ENCODE measurements around the gene FBXL7.

FBXL7 gene

DNA sequence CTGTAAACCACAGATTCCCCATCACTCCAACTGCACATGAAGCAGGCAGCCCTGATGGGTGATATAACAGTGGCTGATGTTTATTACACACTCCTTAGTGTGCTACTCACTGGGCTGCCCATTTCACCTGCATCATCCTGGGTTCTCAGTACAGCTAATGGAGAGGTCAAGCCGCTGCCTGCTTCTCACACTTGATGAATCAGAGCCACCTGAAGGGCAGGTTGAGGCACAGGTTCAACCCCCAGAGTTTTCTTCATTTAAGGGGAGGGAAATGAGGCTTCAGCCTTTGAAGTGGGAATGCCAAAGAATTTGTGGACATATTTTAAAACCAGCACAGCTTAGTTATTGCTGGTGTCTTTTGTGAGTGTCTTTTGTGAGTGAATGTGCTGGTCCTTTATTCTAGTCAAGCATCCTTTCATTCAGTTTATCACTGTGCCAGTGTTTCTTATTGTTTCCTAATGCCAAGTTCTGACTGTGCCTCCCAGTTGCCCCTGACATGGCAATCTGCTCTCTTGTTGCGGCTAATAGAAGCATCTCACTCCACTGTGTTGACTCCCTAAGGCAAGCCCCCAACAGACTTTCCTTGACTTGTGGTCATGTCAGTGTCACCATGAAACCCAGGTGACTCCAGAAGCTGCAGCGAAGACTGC, 109.2 kb downstream of the FBXL7 start:
- H3K36me3 ChIP-seq (ENCODE audit: control insufficient read depth, insufficient read depth, low read length) = no peaks in the 10 kb centered on the region
- H3K4me3 ChIP-seq (ENCODE audit: low read length) = no peak overlapping the region
- no peak overlapping the region for H3K9ac ChIP-seq (ENCODE audit: low read length)
- no peaks in the 10 kb centered on the region for H3K4me1 ChIP-seq (ENCODE audit: control insufficient read depth, insufficient read depth, low read length)
- no peaks in the 10 kb centered on the region for H3K27me3 ChIP-seq (ENCODE audit: control insufficient read depth, insufficient read depth, low read length)
- no peaks in the 10 kb centered on the region for H3K9me3 ChIP-seq (ENCODE audit: control insufficient read depth, low read length)

DNA sequence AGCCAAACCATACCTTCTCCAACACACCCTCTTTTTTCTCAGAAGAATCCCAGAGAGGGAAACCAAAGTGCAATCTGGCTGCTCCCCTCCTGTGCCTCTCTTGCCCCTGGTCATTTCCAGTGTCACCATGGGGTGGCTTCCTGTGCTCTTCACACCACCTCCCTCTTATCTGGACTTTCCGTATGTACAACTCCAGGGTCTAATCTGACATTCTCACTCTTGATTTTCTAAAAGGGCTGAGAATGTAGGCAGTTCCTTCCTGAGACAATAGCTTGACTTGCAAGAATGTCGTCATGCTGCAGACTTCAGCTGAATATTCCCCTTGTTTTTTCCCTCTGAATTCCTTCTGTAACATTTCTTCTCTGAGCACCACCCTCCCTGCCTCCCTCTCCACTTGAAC, 110.2 kb downstream of the FBXL7 start:
- Histone ChIP-seq H3K27me3 (ENCODE audit: control insufficient read depth, insufficient read depth, low read length) (no peaks in the 10 kb centered on the region), H3K9me3 (ENCODE audit: control insufficient read depth, low read length) (no peaks in the 10 kb centered on the region), H3K36me3 (ENCODE audit: control insufficient read depth, insufficient read depth, low read length) (no peaks in the 10 kb centered on the region), H3K9ac (ENCODE audit: low read length) (no peak overlapping the region), H3K4me1 (ENCODE audit: control insufficient read depth, insufficient read depth, low read length) (no peaks in the 10 kb centered on the region), H3K4me3 (ENCODE audit: low read length) (no peak overlapping the region)

GRCh38 chr5:15611008-15611407, 111.0 kb downstream of the FBXL7 start:
- Histone ChIP-seq H3K9ac (ENCODE audit: low read length) (no peak overlapping the region), H3K4me3 (ENCODE audit: low read length) (no peak overlapping the region), H3K27me3 (ENCODE audit: control insufficient read depth, insufficient read depth, low read length) (no peaks in the 10 kb centered on the region), H3K36me3 (ENCODE audit: control insufficient read depth, insufficient read depth, low read length) (no peaks in the 10 kb centered on the region), H3K9me3 (ENCODE audit: control insufficient read depth, low read length) (no peaks in the 10 kb centered on the region), H3K4me1 (ENCODE audit: control insufficient read depth, insufficient read depth, low read length) (no peaks in the 10 kb centered on the region)

DNA sequence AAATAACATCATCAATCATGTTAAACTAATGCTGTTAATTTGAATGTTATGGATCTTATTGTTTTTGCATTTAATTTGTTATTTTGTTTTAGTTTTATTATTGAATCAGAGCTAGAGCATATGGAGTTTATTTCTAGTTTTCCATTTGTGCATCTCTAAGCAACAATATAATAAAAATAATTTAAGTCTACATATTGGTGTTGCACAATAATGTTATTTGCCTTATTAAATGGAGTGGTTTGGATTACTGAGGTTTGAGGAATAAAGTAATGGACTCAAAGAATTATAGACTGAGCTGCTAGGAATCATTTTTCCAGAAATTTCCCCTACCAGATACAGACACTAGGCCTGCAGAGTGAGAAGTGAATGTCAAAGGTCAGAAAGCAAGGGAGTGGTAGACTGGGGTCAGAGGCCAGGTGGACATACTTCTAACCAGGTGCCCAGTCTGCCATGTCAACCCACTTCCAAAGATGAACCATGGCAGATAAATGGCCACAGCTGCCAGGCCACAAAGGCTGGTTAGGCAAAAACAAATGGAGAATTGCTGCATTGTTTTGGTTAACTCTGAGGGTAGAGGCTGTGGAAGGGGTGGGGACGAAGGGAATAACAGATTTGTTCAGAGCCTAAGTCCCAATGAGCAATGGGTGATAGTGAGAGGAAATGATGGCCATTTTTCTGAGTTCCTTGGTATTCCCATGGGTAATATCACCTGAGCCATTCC, 113.1 kb downstream of the FBXL7 start:
- no peaks in the 10 kb centered on the region for H3K4me1 ChIP-seq (ENCODE audit: control insufficient read depth, insufficient read depth, low read length)
- no peaks in the 10 kb centered on the region for H3K27me3 ChIP-seq (ENCODE audit: control insufficient read depth, insufficient read depth, low read length)
- no peaks in the 10 kb centered on the region for H3K36me3 ChIP-seq (ENCODE audit: control insufficient read depth, insufficient read depth, low read length)
- no peak overlapping the region for H3K4me3 ChIP-seq (ENCODE audit: low read length)
- no peaks in the 10 kb centered on the region for H3K9me3 ChIP-seq (ENCODE audit: control insufficient read depth, low read length)
- no peak overlapping the region for H3K9ac ChIP-seq (ENCODE audit: low read length)

DNA sequence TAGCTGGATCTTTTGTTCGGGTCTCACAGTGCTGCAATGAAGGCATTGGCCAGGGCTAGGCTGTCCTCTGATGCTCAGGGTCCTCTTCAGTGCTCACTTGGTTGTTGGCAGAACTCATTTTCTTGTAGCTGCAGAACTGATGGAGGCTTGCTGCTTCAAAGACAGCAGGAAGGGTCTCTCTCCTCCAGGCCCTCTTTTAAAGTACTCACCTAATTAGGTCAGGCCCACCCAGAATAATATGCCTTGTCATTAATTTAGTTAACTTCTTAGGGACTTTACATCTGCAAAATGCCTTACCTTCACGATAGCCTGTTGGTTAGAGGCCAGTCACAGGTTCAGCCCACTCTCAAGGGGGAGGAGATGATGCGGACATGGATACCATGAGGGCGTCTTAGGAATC, 114.7 kb downstream of the FBXL7 start:
- Histone ChIP-seq H3K9me3 (ENCODE audit: control insufficient read depth, low read length) (no peaks in the 10 kb centered on the region), H3K4me1 (ENCODE audit: control insufficient read depth, insufficient read depth, low read length) (no peaks in the 10 kb centered on the region), H3K9ac (ENCODE audit: low read length) (no peak overlapping the region), H3K27me3 (ENCODE audit: control insufficient read depth, insufficient read depth, low read length) (no peaks in the 10 kb centered on the region), H3K36me3 (ENCODE audit: control insufficient read depth, insufficient read depth, low read length) (no peaks in the 10 kb centered on the region), H3K4me3 (ENCODE audit: low read length) (no peak overlapping the region)

DNA sequence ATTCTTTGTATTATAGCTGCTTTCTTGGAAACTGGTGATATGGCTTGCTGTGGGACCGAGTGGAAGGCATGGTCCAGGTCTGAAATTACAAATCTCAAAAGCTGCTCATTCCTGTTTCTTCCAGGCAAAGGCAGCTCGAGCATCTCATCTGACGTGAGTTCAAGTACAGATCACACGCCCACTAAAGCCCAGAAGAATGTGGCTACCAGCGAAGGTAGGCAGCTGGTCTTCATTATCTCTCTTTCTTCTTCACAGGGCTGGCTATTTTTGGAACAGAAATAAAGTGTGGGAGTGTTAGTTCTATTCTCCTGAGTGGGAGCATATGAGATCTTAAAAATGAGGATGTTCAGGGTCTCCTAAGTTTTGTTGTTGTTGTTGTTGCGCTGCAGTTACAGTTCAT, 115.9 kb downstream of the FBXL7 start:
- Histone ChIP-seq H3K9ac (ENCODE audit: low read length) (no peak overlapping the region), H3K9me3 (ENCODE audit: control insufficient read depth, low read length) (no peaks in the 10 kb centered on the region), H3K4me3 (ENCODE audit: low read length) (no peak overlapping the region), H3K36me3 (ENCODE audit: control insufficient read depth, insufficient read depth, low read length) (no peaks in the 10 kb centered on the region), H3K27me3 (ENCODE audit: control insufficient read depth, insufficient read depth, low read length) (no peaks in the 10 kb centered on the region), H3K4me1 (ENCODE audit: control insufficient read depth, insufficient read depth, low read length) (no peaks in the 10 kb centered on the region)

GRCh38 chr5:15618938-15619337, 119.0 kb downstream of the FBXL7 start:
- Histone ChIP-seq H3K27me3 (ENCODE audit: control insufficient read depth, insufficient read depth, low read length) (no peaks in the 10 kb centered on the region), H3K4me3 (ENCODE audit: low read length) (no peak overlapping the region), H3K9me3 (ENCODE audit: control insufficient read depth, low read length) (no peaks in the 10 kb centered on the region), H3K4me1 (ENCODE audit: control insufficient read depth, insufficient read depth, low read length) (no peaks in the 10 kb centered on the region), H3K9ac (ENCODE audit: low read length) (no peak overlapping the region), H3K36me3 (ENCODE audit: control insufficient read depth, insufficient read depth, low read length) (no peaks in the 10 kb centered on the region)

DNA sequence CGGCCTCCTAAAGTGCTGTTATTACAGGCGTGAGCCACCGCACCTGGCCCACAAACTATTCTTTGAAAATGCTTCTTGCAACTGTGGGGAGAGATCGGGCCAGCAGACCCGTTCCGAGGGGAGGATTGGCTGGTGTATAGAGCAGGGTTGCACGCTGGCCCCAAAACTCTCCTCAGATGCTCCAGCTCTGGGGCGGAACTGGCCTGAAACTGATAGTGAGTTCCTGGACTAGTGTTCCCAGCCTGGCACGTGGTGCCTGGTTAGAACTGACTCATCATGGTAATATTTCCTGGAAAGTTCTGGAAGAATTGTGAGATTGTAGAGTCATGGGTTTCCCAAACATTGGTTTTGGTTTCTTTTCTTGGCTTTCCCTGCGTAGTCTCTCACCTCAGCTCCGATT, 120.5 kb downstream of the FBXL7 start:
- H3K9ac ChIP-seq (ENCODE audit: low read length) = no peak overlapping the region
- no peaks in the 10 kb centered on the region for H3K27me3 ChIP-seq (ENCODE audit: control insufficient read depth, insufficient read depth, low read length)
- H3K9me3 ChIP-seq (ENCODE audit: control insufficient read depth, low read length) = no peaks in the 10 kb centered on the region
- H3K4me3 ChIP-seq (ENCODE audit: low read length) = no peak overlapping the region
- H3K36me3 ChIP-seq (ENCODE audit: control insufficient read depth, insufficient read depth, low read length) = no peaks in the 10 kb centered on the region
- H3K4me1 ChIP-seq (ENCODE audit: control insufficient read depth, insufficient read depth, low read length) = no peaks in the 10 kb centered on the region

- no peak overlapping the region for H3K4me3 ChIP-seq (ENCODE audit: low read length)
- H3K27me3 ChIP-seq (ENCODE audit: control insufficient read depth, insufficient read depth, low read length) = no peaks in the 10 kb centered on the region
- no peaks in the 10 kb centered on the region for H3K4me1 ChIP-seq (ENCODE audit: control insufficient read depth, insufficient read depth, low read length)
- no peaks in the 10 kb centered on the region for H3K9me3 ChIP-seq (ENCODE audit: control insufficient read depth, low read length)
- H3K36me3 ChIP-seq (ENCODE audit: control insufficient read depth, insufficient read depth, low read length) = no peaks in the 10 kb centered on the region
- no peak overlapping the region for H3K9ac ChIP-seq (ENCODE audit: low read length)
Measured at GRCh38 chr5:15621094-15621493, 121.1 kb downstream of the FBXL7 start.

DNA sequence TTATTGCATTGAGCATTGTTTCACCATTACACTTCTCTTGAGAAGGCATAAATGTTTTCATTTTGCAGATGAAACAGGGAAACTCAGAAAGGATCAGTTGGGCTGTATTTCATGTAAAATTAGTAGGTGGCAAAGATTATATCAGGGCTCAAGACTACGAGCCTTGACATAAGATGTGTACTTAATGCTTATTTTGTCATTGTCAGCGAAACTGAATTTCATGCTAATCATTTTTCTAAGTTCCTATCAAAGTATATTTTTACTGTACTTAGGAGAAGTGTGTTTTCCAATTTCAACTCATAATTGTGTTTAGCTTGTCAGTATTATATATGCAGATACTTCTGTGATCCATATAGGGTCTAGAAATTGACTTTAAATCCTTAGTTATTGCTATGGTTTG, 123.8 kb downstream of the FBXL7 start:
- Histone ChIP-seq H3K4me1 (ENCODE audit: control insufficient read depth, insufficient read depth, low read length) (no peaks in the 10 kb centered on the region), H3K36me3 (ENCODE audit: control insufficient read depth, insufficient read depth, low read length) (no peaks in the 10 kb centered on the region), H3K27me3 (ENCODE audit: control insufficient read depth, insufficient read depth, low read length) (no peaks in the 10 kb centered on the region), H3K9ac (ENCODE audit: low read length) (no peak overlapping the region), H3K4me3 (ENCODE audit: low read length) (no peak overlapping the region), H3K9me3 (ENCODE audit: control insufficient read depth, low read length) (no peaks in the 10 kb centered on the region)

GRCh38 chr5:15627109-15627508, 127.1 kb downstream of the FBXL7 start:
- H3K27me3 ChIP-seq (ENCODE audit: control insufficient read depth, insufficient read depth, low read length) = no peaks in the 10 kb centered on the region
- no peak overlapping the region for H3K9ac ChIP-seq (ENCODE audit: low read length)
- H3K4me3 ChIP-seq (ENCODE audit: low read length) = no peak overlapping the region
- H3K9me3 ChIP-seq (ENCODE audit: control insufficient read depth, low read length) = no peaks in the 10 kb centered on the region
- H3K4me1 ChIP-seq (ENCODE audit: control insufficient read depth, insufficient read depth, low read length) = no peaks in the 10 kb centered on the region
- H3K36me3 ChIP-seq (ENCODE audit: control insufficient read depth, insufficient read depth, low read length) = no peaks in the 10 kb centered on the region

GRCh38 chr5:15627647-15628046, 127.7 kb downstream of the FBXL7 start:
- H3K27me3 ChIP-seq (ENCODE audit: control insufficient read depth, insufficient read depth, low read length) = no peaks in the 10 kb centered on the region
- no peaks in the 10 kb centered on the region for H3K36me3 ChIP-seq (ENCODE audit: control insufficient read depth, insufficient read depth, low read length)
- no peaks in the 10 kb centered on the region for H3K9me3 ChIP-seq (ENCODE audit: control insufficient read depth, low read length)
- no peak overlapping the region for H3K9ac ChIP-seq (ENCODE audit: low read length)
- H3K4me3 ChIP-seq (ENCODE audit: low read length) = no peak overlapping the region
- no peaks in the 10 kb centered on the region for H3K4me1 ChIP-seq (ENCODE audit: control insufficient read depth, insufficient read depth, low read length)
